Measurements from ENCODE around the gene SPTBN5.

GRCh38 chr15:41805711-41806110 lies 88.1 kb downstream of the SPTBN5 start:
- TF ChIP-seq CTCF (conservative IDR thresholded peaks at IDR 0.05; ENCODE audit: low read depth in 2 of 2) (no peak), EZH2phosphoT487 (IDR thresholded peaks at IDR 0.05; ENCODE audit: unreplicated experiment) (no peak), POLR2AphosphoS5 (IDR thresholded peaks at IDR 0.05; ENCODE audit: low read depth) (no peak), REST (IDR thresholded peaks at IDR 0.05; ENCODE audit: unreplicated experiment) (no peak), EZH2 (IDR thresholded peaks at IDR 0.05; ENCODE audit: low read depth, unreplicated experiment) (no peak), JUNB (IDR thresholded peaks at IDR 0.05; ENCODE audit: unreplicated experiment) (no peak)
